OCI-M2 (cell line): ENCODE data around the gene ATXN2.
A peak's percentile ranks its signal among the peaks of the same experiment; 100 is the strongest.
"Not testable (repeated sequence)": the region's sequence is repeated elsewhere in the genome, so short reads cannot be mapped to it uniquely, and the experiment has no call there.

Experiments
- DNase-seq: peaks from one replicate; lab custom pipeline; 2025; ENCODE audit not compliant: unreplicated experiment; lab: John Stamatoyannopoulos, UW

The ATXN2 gene

GRCh38 chr12:111406474-111407376 is 192.4 kb downstream of the ATXN2 start:
- DNase-seq, result no peak

GRCh38 chr12:111405859-111406473 is 193.1 kb downstream of the ATXN2 start, which contains the start of gene SH2B3:
Gene SH2B3 (plus strand): TSS chr12:111405923. CDS start chr12:111418146, 12,223 bp downstream.
- DNase-seq, result no peak

- peak; percentile 94 for DNase-seq
These were observed 193.8 kb downstream of the ATXN2 start for GRCh38 chr12:111405149-111405858.

- no peak for DNase-seq
These were observed 194.6 kb downstream of the ATXN2 start for GRCh38 chr12:111404362-111405148.

- DNase-seq, result not testable (repeated sequence)
These were observed 196.7 kb downstream of the ATXN2 start for GRCh38 chr12:111402490-111402824.
